ENCODE data around the gene UQCR10.

The UQCR10 gene

DNA sequence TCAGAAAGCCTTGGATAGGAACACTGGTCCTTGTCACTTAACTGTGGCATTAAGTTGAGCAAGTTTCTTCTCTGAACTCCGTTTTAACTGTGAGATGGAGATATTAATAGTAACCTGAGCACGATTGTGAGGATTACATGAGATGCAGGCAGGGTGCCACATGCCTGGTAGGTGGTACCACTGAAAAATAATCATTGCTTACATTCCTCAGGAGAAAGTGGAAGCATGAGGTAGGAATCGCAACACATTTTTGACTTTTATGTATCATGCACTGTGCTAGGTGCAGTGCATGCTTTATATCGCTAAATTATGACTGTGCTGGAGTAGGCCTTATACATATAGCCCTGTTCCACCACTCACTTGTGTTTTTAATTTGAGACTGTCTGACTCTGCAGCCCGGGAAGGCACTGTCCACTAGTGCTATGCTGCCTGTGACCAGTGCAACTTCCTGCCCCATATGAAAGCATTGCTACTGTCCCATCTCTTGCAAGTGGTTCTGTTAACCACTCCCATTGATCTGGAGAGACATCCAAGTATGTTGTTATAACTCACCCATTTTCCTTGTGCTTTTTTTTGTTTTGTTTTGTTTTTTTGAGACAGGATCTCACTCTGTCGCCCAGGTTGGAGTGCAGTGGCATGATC, 1.0 kb downstream of the UQCR10 start:
- Histone ChIP-seq H3K79me2 (ENCODE audit: insufficient read depth, low read depth) (peaks cover 22% of the 10 kb centered on the region; the same call in 1 of the 2 replicates), H4K20me1 (ENCODE audit: insufficient read depth) (no peaks in the 10 kb centered on the region), H3K4me3 (IDR thresholded peaks at IDR 0.05; ENCODE audit: insufficient read depth, low read depth, low read length) (no peak overlapping the region), H3K27ac (peak overlapping the region; percentile 41; the same call in 1 of the 2 replicates), H3K9ac (peak overlapping the region; percentile 77; the same call in 1 of the 2 replicates), H3K27me3 (ENCODE audit: insufficient read depth, low read depth) (no peaks in the 10 kb centered on the region), H3K4me1 (ENCODE audit: low read depth, poor library complexity, severe bottlenecking) (peaks cover 13% of the 10 kb centered on the region), H3K4me2 (peak overlapping the region; percentile 76), H2AFZ (ENCODE audit: low read depth) (peak overlapping the region; percentile 77), H3K36me3 (ENCODE audit: insufficient read depth) (peaks cover 7% of the 10 kb centered on the region; the same call in 1 of the 2 replicates)
- TF ChIP-seq, protein P1, sequence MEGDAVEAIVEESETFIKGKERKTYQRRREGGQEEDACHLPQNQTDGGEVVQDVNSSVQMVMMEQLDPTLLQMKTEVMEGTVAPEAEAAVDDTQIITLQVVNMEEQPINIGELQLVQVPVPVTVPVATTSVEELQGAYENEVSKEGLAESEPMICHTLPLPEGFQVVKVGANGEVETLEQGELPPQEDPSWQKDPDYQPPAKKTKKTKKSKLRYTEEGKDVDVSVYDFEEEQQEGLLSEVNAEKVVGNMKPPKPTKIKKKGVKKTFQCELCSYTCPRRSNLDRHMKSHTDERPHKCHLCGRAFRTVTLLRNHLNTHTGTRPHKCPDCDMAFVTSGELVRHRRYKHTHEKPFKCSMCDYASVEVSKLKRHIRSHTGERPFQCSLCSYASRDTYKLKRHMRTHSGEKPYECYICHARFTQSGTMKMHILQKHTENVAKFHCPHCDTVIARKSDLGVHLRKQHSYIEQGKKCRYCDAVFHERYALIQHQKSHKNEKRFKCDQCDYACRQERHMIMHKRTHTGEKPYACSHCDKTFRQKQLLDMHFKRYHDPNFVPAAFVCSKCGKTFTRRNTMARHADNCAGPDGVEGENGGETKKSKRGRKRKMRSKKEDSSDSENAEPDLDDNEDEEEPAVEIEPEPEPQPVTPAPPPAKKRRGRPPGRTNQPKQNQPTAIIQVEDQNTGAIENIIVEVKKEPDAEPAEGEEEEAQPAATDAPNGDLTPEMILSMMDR (conservative IDR thresholded peaks at IDR 0.05; ENCODE audit: low read depth, low read length): no peak

DNA sequence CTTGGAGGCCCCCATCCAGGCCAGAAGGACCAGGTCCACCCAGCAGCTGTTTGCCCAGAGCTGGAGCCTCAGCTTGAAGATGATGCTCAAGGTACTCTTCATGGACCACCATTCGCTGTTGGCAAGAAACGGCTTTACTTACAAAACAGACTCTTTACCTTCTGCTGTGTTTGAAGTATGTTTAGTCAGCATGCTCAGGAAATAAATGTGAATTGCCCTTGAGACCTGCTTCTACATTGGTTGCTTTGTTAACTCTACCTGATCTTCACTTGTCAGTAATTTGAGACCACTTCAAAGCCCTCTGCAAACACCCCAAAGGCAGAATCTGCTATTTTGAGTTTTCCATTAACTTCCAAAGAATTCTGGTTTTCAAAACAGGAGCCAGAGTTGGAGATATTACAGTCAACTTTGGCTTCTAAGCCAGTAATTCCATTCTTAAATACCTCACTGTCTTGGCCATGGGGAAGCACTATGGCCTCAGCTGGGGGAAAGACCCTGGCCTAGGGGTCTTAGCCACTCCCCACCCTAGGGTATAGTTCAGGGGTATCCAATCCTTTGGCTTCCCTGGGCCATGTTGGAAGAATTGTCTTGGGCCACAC, 2.7 kb downstream of the UQCR10 start:
- Histone ChIP-seq H3K9ac (no peak overlapping the region), H3K36me3 (ENCODE audit: insufficient read depth) (peaks cover 7% of the 10 kb centered on the region; the same call in 1 of the 2 replicates), H3K4me3 (IDR thresholded peaks at IDR 0.05; ENCODE audit: insufficient read depth, low read depth, low read length) (no peak overlapping the region), H4K20me1 (ENCODE audit: insufficient read depth) (no peaks in the 10 kb centered on the region), H3K4me2 (no peak overlapping the region), H3K27me3 (ENCODE audit: insufficient read depth, low read depth) (no peaks in the 10 kb centered on the region), H3K4me1 (ENCODE audit: low read depth, poor library complexity, severe bottlenecking) (peaks cover 13% of the 10 kb centered on the region), H2AFZ (ENCODE audit: low read depth) (no peak overlapping the region), H3K27ac (no peak overlapping the region), H3K79me2 (ENCODE audit: insufficient read depth, low read depth) (peaks cover 22% of the 10 kb centered on the region; the same call in 1 of the 2 replicates)
- TF ChIP-seq, protein P1 (conservative IDR thresholded peaks at IDR 0.05; ENCODE audit: low read depth, low read length): no peak

DNA sequence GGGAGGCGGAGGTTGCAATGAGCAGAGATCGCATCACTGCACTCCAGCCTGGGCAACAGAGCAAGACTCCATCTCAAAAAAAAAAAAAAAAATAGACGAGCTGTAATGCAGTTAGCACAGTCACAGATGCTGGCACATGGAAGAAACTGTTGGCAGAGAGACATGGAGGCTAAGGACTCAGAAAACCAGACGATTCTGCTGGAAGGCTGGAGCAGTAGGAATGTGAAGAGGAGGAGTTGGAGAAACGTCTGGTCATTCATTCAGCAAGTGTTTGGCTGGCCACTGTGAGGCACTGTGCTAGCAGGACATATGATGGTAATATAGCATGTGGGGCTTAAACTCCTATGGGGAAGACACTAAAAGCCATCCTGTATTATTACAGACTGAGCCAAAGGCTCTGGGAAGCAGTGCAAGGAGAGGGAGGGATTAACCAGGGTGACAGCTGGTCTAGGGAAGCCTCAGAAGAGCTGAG, 5.0 kb downstream of the UQCR10 start:
- H3K36me3 ChIP-seq (ENCODE audit: insufficient read depth): peaks cover 7% of the 10 kb centered on the region; the same call in 1 of the 2 replicates
- H3K4me3 ChIP-seq (IDR thresholded peaks at IDR 0.05; ENCODE audit: insufficient read depth, low read depth, low read length): no peak overlapping the region
- no peaks in the 10 kb centered on the region for H3K27me3 ChIP-seq (ENCODE audit: insufficient read depth, low read depth)
- H4K20me1 ChIP-seq (ENCODE audit: insufficient read depth): no peaks in the 10 kb centered on the region
- H3K79me2 ChIP-seq (ENCODE audit: insufficient read depth, low read depth): peaks cover 22% of the 10 kb centered on the region; the same call in 1 of the 2 replicates
- no peak overlapping the region for H3K9ac ChIP-seq
- H3K4me2 ChIP-seq: no peak overlapping the region
- no peak overlapping the region for H2AFZ ChIP-seq (ENCODE audit: low read depth)
- no peak overlapping the region for H3K27ac ChIP-seq
- peaks cover 8% of the 10 kb centered on the region for H3K4me1 ChIP-seq (ENCODE audit: low read depth, poor library complexity, severe bottlenecking)
- TF ChIP-seq, protein P1 (conservative IDR thresholded peaks at IDR 0.05; ENCODE audit: low read depth, low read length): no peak

DNA sequence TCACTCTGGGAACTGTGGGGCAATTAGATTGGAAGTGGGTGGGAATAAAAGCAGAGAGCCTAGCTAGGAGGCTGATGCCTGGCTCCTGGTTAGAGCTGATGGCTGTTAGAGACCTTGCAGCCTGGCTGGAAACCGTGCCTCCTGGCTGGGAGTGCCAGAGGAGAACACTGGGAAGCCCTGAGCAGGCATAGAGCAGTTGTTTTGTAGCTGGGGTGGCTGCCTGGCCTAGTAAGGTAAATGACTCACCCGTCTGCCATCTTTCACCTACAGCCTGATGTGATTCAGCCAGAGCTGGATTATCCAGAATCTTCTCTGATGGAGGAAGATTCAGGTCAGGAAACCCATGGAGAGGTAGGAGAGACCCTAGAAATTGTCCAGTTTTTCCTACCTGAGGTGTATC, 6.1 kb downstream of the UQCR10 start:
- Histone ChIP-seq H2AFZ (ENCODE audit: low read depth) (no peak overlapping the region), H3K27me3 (ENCODE audit: insufficient read depth, low read depth) (no peaks in the 10 kb centered on the region), H3K4me1 (ENCODE audit: low read depth, poor library complexity, severe bottlenecking) (peaks cover 6% of the 10 kb centered on the region), H3K36me3 (ENCODE audit: insufficient read depth) (peaks cover 7% of the 10 kb centered on the region; the same call in 1 of the 2 replicates), H3K27ac (no peak overlapping the region), H3K79me2 (ENCODE audit: insufficient read depth, low read depth) (peaks cover 13% of the 10 kb centered on the region; the same call in 1 of the 2 replicates), H3K4me2 (no peak overlapping the region), H3K9ac (no peak overlapping the region), H4K20me1 (ENCODE audit: insufficient read depth) (no peaks in the 10 kb centered on the region), H3K4me3 (IDR thresholded peaks at IDR 0.05; ENCODE audit: insufficient read depth, low read depth, low read length) (no peak overlapping the region)
- TF ChIP-seq, protein P1 (conservative IDR thresholded peaks at IDR 0.05; ENCODE audit: low read depth, low read length): no peak

All from KMS-11 (cell line).